Panc1 (cell line): ENCODE data around the gene YBX1.

ENCODE experiments used
- CTCF ChIP-seq: fragments of 450-650 bp; IDR thresholded peaks from 2 replicates; pipeline ENCODE4 v1.5.1; 2017; ENCODE audit warnings: mild to moderate bottlenecking
- POLR2AphosphoS5 ChIP-seq: IDR thresholded peaks from 2 replicates; pipeline ENCODE4 v1.6.1; 2012; ENCODE audit warnings: mild to moderate bottlenecking, low read depth, low read length, moderate library complexity
- REST ChIP-seq, 2 experiments: IDR thresholded peaks; 2 replicates each; pipeline ENCODE4 v1.6.1; 2011 to 2012; ENCODE audit warnings: low read depth in 2 of 2, control low read depth in 1 of 2, low read length in 1 of 2, mild to moderate bottlenecking in 1 of 2, moderate library complexity in 1 of 2; ENCODE audit not compliant: insufficient read depth in 1 of 2

GRCh38 chr1:42737257-42737656 is 55.0 kb downstream of the YBX1 start:
- TF ChIP-seq CTCF (no peak), REST (IDR thresholded peaks at IDR 0.05; ENCODE audit: insufficient read depth in 1 of 2, low read depth in 2 of 2, low read length in 1 of 2) (no peak), POLR2AphosphoS5 (no peak)
